Activated naive CD4-positive, alpha-beta T cell treated with anti-CD3 and anti-CD28 coated beads, Interleukin-2, amount 10 ng/mL, durations not matched to agents 5 hours and 36 hours (primary cell): ENCODE results near the gene AMELX. TPM values are rescaled to one million over a fixed set of nuclear protein-coding genes. Genes with fewer than 3 reads are reported as not detected.

ENCODE experiments used
- microRNA-seq: library from miRNA; unstranded; fragments of <30 nt; microRNA quantifications from one replicate; pipeline ENCODE4 v1.2.0, GENCODE V29; 2022; ENCODE audit warnings: borderline microRNAs expressed, borderline replicate concordance
- total RNA-seq, 2 experiments: library from RNA; stranded (reverse); gene quantifications; one replicate each; pipeline ENCODE4 v1.2.3, GENCODE V29; 2021

Gene AMELX
- not detected for total RNA-seq

GRCh38 chrX:11293113-11293512 is at the start of gene AMELX:
Gene AMELX (plus strand): TSS chrX:11293413. CDS start chrX:11294789, 1,376 bp downstream.

Small RNA genes lying within 50 kb of the gene (microRNA-seq; reads per million reads assigned to microRNA genes)
- gene MIR548AX, result not detected

Other genes starting within 250 kb of the AMELX start
- gene HCCS, start 182.1 kb upstream of the AMELX start, total RNA-seq, result 10 to 100 TPM; 15.1 to 18.4 TPM